ENCODE results near the gene CD36. TPM values are rescaled to one million over a fixed set of nuclear protein-coding genes. Genes with fewer than 3 reads are reported as not detected.
"Not testable (repeated sequence)": the region's sequence is repeated elsewhere in the genome, so short reads cannot be mapped to it uniquely, and the experiment has no call there.

Gene CD36
- total RNA-seq, 1 donor from 2014 or later: 2,225 TPM

DNA sequence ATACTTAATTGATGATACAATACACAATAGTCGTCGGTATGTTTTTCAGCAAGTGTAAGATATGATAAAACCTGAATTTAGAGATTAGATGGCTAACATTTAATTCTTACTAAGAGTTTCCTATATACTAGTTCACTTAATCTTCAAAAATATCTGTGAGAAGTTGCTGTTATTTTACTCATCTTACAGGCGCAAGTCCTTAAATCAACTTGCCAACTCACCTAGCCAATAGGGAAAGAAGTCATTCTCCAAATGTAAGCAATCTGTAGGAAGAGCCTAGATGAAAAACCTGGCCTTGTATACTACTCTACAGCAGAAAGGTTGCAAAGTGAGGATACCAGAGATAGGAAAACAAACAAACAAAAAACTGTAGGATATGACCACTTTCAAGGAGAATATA, 10.6 kb downstream of the CD36 start:
- DNase-seq (ENCODE audit: low spot score): no peak

DNA sequence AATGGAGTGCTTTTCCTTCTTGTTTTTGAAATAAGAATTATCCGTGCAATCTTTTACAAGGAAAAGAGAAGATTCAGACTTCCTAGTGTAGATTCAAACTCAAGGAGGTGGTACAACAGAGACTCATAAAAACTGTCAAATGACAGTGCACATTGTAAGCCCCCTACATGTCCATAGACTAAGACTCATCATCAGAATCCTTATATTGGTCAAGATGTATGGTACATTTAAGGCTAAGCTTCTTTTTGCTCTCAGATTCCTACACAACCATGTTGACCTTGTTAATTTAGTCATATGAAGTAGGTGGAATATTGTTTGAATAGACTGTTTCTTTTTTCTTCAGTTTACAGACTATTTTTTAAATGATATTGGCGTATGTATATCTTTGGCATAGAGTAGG, 11.6 kb downstream of the CD36 start:
- no peak for DNase-seq (ENCODE audit: low spot score)

DNA sequence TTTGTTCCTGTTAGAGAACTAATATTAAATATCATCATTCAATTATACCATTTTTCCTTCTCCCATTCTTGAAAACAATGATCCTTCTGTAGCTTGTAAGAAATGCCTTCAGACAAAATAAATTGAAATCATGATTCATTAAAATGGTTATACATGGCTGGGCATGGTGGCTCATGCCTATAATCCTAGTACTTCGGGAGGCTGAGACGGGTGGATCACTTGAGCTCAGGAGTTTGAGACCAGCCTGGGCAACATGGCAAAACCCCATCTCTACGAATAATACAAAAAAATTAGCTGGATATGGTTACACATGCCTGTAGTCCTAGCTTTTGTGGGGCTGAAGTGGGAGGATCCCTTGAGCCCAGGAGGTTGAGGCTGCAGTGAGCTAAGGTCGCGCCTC, 13.0 kb downstream of the CD36 start:
- no peak for DNase-seq (ENCODE audit: low spot score)

- no peak for DNase-seq (ENCODE audit: low spot score)
Observed at GRCh38 chr7:80653244-80653643, 14.8 kb downstream of the CD36 start.

DNA sequence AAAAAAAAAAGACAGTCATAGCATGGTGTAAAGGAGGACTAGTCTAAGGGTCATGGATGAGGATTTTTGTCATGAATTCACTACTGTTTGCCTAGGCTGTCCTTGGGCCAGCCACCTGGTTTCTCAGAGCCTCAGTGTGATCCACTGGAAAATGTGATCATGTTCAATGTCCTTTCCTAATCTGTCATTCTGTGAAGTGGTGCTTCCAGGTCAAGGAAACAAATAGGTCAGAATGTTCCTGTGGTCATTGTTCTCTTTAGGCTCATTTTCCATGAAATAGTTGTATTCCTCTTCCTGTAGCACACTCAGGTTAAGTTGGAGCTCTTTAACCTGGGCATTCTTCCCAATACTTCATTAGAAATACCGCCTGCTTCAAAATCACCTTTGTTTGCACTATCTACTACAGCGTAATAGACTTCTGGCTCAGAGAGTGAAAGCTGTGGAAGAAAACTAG, 16.5 kb downstream of the CD36 start:
- no peak for DNase-seq (ENCODE audit: low spot score)

DNA sequence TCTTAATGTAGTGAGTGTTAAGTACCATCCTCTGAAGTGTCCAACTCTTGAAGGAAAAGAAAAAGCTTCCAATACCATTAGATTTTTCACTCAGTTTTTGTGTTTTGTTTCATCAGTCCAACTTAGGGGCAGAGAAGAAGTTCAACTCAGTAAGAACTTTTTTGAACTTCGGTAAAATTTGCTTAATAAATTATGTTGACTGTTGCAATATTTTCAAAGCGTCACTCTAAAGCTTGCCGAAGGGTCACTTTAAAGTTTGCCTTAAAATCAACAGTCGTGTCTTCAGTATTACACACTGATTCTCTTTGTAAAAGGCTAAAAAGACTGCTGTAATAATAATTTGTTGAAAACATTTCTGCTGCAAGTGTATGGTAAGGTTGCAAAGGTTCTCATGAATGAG, 17.6 kb downstream of the CD36 start:
- DNase-seq (ENCODE audit: low spot score): no peak

GRCh38 chr7:80659120-80660055, 20.9 kb downstream of the CD36 start:
- no peak for DNase-seq (ENCODE audit: low spot score)

- no peak for DNase-seq (ENCODE audit: low spot score)
Observed at GRCh38 chr7:80660939-80661338, 22.5 kb downstream of the CD36 start.

DNA sequence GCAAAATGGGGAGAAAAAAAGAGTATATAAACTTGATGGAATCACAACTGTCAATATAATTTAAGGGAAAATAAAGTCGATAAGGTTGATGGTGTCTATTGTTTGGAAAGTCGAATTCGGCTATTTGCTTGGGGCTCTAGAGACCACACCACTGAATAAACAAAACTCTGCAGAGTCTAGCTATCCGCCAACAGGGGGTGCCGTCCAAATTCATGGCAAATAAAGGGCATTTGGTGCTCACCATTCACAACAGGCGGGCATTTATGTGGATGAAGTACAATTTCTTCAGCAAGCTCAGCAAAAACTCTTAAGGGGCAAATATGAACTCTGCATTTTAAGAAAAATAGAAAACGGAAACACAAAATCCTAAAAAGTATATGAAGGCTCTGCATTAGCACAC, 23.3 kb downstream of the CD36 start:
- no peak for DNase-seq (ENCODE audit: low spot score)

DNA sequence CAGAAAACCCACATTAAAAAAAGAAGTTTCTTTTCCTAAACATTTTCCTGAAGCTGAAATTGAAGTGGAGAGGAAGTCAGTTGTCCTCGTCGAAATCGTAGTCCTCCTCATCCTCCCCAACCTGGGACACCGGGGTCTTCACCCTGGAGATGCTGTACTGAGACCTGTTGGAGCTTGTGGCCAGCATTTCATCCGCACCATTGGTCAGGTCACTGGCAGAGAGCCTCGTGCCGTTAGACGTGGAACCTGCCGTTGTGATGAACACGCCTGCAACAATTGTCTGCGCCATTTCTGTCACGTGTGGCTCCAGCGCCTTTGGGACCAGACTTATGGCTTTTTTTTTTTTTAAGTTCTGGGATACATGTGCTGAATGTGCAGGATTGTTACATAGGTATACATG, 23.8 kb downstream of the CD36 start:
- DNase-seq (ENCODE audit: low spot score): no peak

DNA sequence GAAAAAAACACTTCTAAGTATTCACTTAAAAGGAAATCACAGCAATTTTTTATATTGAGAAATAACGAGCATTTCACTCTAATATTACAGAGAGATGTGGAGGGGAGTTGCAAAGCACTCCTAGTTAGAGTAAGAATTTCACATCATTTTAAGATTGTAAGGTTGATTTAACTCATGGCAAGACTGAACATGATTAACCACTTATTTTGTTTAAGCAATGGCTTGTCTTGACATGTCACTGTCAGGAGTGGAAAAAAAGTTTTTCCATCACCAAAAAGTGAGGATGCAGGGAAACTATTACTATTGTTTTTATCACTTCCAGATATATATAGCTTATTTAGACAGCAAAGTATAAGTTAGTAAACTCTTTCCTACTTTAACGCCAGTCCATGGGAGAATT, 27.1 kb downstream of the CD36 start:
- no peak for DNase-seq (ENCODE audit: low spot score)

DNA sequence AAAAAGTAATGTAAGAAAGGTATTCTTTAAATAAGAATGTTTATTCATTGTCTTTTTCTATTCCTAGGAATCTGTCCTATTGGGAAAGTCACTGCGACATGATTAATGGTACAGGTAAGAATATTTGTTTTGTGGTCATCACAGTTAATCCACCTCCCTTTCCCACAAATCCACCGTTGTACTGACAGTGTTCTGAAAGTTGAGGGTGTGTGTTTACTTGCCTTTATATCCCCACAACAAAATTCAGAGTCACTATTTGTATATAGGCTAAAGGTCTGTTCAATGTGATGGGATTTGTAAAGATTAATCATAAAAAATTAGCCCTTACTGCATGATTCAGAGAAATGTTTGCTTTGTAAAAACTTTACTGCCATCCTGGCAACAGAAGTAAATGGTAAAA, 27.9 kb downstream of the CD36 start:
- no peak for DNase-seq (ENCODE audit: low spot score)

DNA sequence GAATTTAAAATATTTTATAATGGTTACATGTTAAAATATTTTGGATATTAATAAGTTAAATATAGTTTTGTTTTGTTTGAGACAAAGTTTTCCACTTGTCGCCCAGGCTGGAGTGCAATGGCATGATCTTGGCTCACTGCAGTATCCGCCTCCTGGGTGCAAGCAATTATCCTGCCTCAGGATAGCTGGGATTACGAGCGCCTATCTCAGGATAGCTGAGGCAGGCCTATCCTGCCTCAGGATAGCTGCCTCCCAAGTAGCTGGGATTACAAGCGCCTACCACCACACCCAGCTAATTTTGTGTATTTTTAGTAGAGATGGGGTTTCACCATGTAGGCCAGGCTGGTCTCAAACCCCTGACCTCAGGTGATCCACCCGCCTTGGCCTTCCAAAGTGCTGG, 30.9 kb downstream of the CD36 start:
- DNase-seq (ENCODE audit: low spot score): not testable (repeated sequence)

GRCh38 chr7:80671744-80672143, 33.3 kb downstream of the CD36 start:
- no peak for DNase-seq (ENCODE audit: low spot score)

- DNase-seq (ENCODE audit: low spot score): no peak
Observed at GRCh38 chr7:80675090-80675489, 36.6 kb downstream of the CD36 start.

- DNase-seq (ENCODE audit: low spot score): no peak
Observed at GRCh38 chr7:80676404-80676803, 38.0 kb downstream of the CD36 start.

- DNase-seq (ENCODE audit: low spot score): no peak
Observed at GRCh38 chr7:80677629-80678028, 39.2 kb downstream of the CD36 start.

- no peak for DNase-seq (ENCODE audit: low spot score)
Observed at GRCh38 chr7:80678707-80679106, 40.3 kb downstream of the CD36 start.

DNA sequence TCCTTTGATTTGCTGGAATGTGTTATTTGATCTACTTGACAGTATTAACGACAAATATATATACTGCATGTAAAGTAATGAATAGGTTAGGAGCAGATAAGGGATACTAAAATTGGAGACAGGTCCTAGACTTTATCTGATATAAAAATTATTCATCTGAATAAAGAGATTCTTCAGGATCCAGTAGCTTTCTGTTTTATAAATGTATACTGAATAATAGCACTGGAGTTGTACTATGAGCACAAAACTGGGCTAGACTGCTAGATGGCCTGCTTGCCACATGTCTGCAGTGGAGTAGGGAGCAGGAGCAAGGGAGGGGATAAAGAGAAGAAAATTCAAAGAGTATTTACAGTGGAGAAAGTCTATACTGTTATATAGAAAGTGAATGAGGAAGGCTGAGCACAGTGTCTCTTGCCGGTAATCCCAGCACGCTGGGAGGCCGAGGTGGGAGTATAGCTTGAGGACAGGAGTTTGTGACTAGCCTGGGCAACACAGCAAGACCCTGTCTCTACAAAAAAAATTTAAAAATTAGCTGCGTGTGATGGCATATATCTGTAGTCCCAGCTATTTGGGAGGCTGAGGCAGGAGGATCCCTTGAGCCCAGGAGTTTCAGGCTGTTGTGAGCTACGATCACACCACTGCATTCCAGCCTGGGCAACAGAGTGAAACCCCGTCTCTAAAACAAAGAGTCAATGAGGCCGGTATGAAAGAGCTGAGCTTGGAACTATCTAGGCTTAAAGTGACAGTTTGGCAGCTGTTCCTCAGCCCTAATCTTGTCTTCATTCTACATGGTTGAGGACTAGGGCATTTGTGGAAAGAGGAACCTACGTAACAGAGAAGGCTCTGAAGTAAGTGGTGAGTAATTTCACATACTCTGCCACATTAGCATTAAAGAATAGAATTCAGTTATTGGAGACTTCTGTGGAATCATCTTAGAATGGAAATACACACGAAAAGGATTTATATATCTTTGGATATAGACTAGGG, 41.8 kb downstream of the CD36 start:
- no peak for DNase-seq (ENCODE audit: low spot score)

- no peak for DNase-seq (ENCODE audit: low spot score)
Observed at GRCh38 chr7:80681272-80681885, 42.9 kb downstream of the CD36 start.

- no peak for DNase-seq (ENCODE audit: low spot score)
Observed at GRCh38 chr7:80682744-80683143, 44.3 kb downstream of the CD36 start.

- DNase-seq (ENCODE audit: low spot score): no peak
Observed at GRCh38 chr7:80686576-80686975, 48.1 kb downstream of the CD36 start.
